ENCODE data around the gene C5. TPM values are rescaled to one million over a fixed set of nuclear protein-coding genes. Genes with fewer than 3 reads are reported as not detected.

C5 gene
- total and polyA plus RNA-seq, 9 of the 15 experiments (the other 6 are each of a cell fraction or from before 2014, with no cell fraction given): 0.08 to 0.91 (median 0.42) TPM

DNA sequence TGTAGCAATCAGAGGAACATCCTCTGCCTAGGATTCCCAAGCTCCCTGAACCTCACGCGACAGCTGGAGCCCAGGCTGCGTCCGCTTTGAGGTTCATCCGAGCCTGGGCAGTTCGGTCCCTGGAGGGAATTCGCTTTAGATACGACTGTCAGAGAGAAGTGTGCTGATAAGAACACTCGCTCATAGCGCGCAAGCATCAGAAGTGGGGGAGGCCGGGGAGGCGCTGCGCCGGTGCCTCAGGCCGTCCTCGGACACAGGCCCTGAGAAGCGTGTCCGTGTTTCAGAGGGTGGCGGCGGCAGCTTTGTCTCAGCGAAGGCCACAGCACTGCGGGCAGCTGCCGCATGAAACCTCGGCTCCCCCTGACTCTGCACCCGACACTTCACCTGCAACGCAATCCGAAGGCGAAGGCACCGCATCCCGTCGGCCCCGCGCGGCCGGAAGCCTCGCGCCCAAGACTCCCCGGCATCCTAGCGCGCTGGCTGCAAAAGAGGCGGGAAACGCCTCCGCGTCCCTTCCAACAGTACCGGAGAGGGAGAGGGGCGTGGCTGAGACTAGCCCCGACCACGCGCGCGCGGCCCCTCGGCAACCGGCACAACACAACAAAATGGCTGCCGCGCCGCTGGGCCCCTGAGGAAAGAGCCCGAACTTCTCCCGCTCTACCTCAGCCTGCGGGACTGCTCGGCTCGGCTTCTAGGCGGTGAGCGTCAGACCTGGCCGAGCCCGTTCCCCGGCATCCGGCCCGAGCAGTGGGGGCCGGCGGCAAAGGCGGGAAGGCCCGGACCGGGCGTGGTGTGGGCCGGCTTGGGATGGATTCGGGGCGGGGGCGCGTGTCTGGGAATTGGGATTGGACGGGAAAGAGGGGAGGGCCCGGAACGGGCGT lies 24.5 kb upstream of the C5 start, which contains the start of gene CNTRL (continued):
- TF ChIP-seq TCFL5 (CRISPR knock-in tag; conservative IDR thresholded peaks at IDR 0.05): no peak
- peak in 1 of 3 experiments; percentile 85; a peak in 2 of 6 replicates for TF ChIP-seq ZBTB11 (CRISPR knock-in tag; IDR thresholded peaks at IDR 0.05)
- no peak for TF ChIP-seq GABPB2 (CRISPR knock-in tag; conservative IDR thresholded peaks at IDR 0.05)
- peak; percentile 76; the same call in 1 of the 2 replicates for TF ChIP-seq ZKSCAN8 (CRISPR knock-in tag; IDR thresholded peaks at IDR 0.05)
- TF ChIP-seq NFRKB (IDR thresholded peaks at IDR 0.05; ENCODE audit: low read depth): peak; percentile 96
- TF ChIP-seq, protein P1, sequence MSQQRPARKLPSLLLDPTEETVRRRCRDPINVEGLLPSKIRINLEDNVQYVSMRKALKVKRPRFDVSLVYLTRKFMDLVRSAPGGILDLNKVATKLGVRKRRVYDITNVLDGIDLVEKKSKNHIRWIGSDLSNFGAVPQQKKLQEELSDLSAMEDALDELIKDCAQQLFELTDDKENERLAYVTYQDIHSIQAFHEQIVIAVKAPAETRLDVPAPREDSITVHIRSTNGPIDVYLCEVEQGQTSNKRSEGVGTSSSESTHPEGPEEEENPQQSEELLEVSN (IDR thresholded peaks at IDR 0.05; ENCODE audit: borderline replicate concordance in 1 of 2, extremely low read depth in 1 of 2, insufficient read depth in 1 of 2, insufficient read length in 1 of 2, low read depth in 1 of 2, low read length in 1 of 2, poor library complexity in 1 of 2, severe bottlenecking in 1 of 2): peak; percentile 99 to 100
- peak; percentile 89 for TF ChIP-seq MYC (IDR thresholded peaks at IDR 0.05; ENCODE audit: low read depth, low read length)
- peak; percentile 92 for TF ChIP-seq MYC (CRISPR knock-in tag; IDR thresholded peaks at IDR 0.05; ENCODE audit: borderline replicate concordance, low read depth)
